AML-193 (cell line): ENCODE results near the gene HSPE1.
"Not testable (repeated sequence)": the region's sequence is repeated elsewhere in the genome, so short reads cannot be mapped to it uniquely, and the experiment has no call there.

ENCODE experiments used
- DNase-seq, 2 experiments: peaks; one replicate each; lab custom pipeline; 2025; lab: John Stamatoyannopoulos, UW

Gene HSPE1

GRCh38 chr2:197498235-197498936, 1.8 kb upstream of the HSPE1 start:
- DNase-seq: no peak

GRCh38 chr2:197498937-197499593, 1.1 kb upstream of the HSPE1 start:
- peak; percentile 20 to 44 for DNase-seq

GRCh38 chr2:197500503-197501131, 438 bp downstream of the HSPE1 start:
- no peak for DNase-seq

- DNase-seq: no peak
Observed at GRCh38 chr2:197502201-197502600, 2.0 kb downstream of the HSPE1 start.

- DNase-seq: no peak
Observed at GRCh38 chr2:197502685-197503084, 2.5 kb downstream of the HSPE1 start.

GRCh38 chr2:197504000-197504399, 3.8 kb downstream of the HSPE1 start:
- no peak for DNase-seq

GRCh38 chr2:197504512-197504911, 4.3 kb downstream of the HSPE1 start:
- DNase-seq: no peak

GRCh38 chr2:197506658-197507057, 6.5 kb downstream of the HSPE1 start:
- DNase-seq: no peak

GRCh38 chr2:197513915-197514314, 13.7 kb downstream of the HSPE1 start:
- no peak for DNase-seq

GRCh38 chr2:197514754-197515153, 14.6 kb downstream of the HSPE1 start:
- DNase-seq: peak in 1 of 2 experiments; percentile 44

GRCh38 chr2:197515315-197515738, 15.1 kb downstream of the HSPE1 start:
- no peak for DNase-seq

- peak; percentile 88 to 89 for DNase-seq
Observed at GRCh38 chr2:197515739-197516392, 15.7 kb downstream of the HSPE1 start, which contains the start of gene MOB4. Gene MOB4, plus strand, starts transcription at chr2:197516066. Its CDS starts 21 bp downstream, at chr2:197516087.

- no peak for DNase-seq
Observed at GRCh38 chr2:197516393-197516761, 16.2 kb downstream of the HSPE1 start.

- DNase-seq: no peak
Observed at GRCh38 chr2:197517150-197517549, 17.0 kb downstream of the HSPE1 start.

- no peak for DNase-seq
Observed at GRCh38 chr2:197538412-197538811, 38.2 kb downstream of the HSPE1 start.

GRCh38 chr2:197539734-197540133, 39.6 kb downstream of the HSPE1 start:
- no peak for DNase-seq

- DNase-seq: no peak
Observed at GRCh38 chr2:197543206-197543605, 43.0 kb downstream of the HSPE1 start.

- no peak for DNase-seq
Observed at GRCh38 chr2:197547163-197547900, 47.2 kb downstream of the HSPE1 start.

- DNase-seq: no peak
Observed at GRCh38 chr2:197548582-197548981, 48.4 kb downstream of the HSPE1 start.

GRCh38 chr2:197551260-197551659, 51.1 kb downstream of the HSPE1 start:
- not testable (repeated sequence) for DNase-seq
